NCI-H1417 treated with DMSO at 0.1 percent for 48 hours (cell line): ENCODE results near the gene IL2RG.

Experiments
- DNase-seq: peaks from one replicate; lab custom pipeline; 2025; lab: John Stamatoyannopoulos, UW

Gene IL2RG

DNA sequence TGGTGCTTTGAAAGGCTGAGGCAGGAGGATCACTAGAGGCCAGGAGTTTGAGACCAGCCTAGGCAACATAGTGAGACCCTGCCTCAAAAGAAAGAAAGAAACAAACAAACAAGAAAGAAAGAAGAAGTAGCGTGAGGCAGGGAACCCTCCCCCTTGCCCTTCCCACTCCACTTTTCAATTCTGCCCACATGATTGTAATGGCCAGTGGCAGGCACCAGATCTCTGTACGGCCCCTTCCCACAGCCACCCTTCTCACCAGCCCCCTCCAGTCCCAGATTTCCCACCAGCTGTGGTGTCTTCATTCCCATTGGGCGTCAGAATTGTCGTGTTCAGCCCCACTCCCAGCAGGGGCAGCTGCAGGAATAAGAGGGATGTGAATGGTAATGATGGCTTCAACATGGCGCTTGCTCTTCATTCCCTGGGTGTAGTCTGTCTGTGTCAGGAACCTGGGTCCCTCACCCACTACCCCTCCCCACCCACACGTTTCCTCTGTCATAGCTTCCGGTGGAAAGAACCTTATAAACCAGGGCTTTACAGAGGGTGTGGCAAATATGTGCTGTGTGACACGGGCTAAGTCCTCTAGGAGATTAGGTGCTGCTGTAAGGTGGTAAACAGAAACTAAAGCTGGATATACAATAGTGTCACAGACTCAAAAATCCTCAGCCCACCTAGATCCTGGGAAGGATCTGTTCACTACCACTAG, at the start of gene IL2RG:
Gene IL2RG, minus strand, starts transcription at position 437 of the 703 bp plus-strand sequence. Its CDS starts 38 bp downstream, at position 399.
- no peak for DNase-seq

GRCh38 chrX:71160475-71160874, 49.1 kb upstream of the IL2RG start:
- no peak for DNase-seq

GRCh38 chrX:71159335-71159734, 48.0 kb upstream of the IL2RG start:
- no peak for DNase-seq

GRCh38 chrX:71158603-71159002, 47.2 kb upstream of the IL2RG start:
- DNase-seq: no peak

DNA sequence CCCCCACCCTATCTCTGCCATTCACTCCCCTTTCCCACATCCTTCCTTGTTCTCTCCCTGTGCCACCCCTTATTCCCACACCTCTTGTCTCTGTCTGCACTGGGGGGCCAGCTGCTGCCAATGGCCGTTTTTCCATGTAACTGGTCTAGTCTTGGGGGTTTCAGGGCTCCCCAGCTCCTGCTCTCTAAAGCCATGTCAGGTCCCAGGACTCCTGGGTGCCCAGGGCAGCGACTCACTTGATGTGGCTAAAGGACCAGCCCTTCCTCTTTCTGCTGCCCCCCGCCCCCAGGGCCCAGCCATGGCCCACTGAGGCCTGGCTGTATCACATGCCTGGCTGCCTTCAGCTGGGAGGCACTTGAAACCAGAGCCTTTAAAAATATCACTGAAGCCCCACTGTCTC, 43.3 kb upstream of the IL2RG start:
- no peak for DNase-seq

GRCh38 chrX:71154196-71154595, 42.8 kb upstream of the IL2RG start:
- no peak for DNase-seq

GRCh38 chrX:71151366-71151765, 40.0 kb upstream of the IL2RG start:
- no peak for DNase-seq

DNA sequence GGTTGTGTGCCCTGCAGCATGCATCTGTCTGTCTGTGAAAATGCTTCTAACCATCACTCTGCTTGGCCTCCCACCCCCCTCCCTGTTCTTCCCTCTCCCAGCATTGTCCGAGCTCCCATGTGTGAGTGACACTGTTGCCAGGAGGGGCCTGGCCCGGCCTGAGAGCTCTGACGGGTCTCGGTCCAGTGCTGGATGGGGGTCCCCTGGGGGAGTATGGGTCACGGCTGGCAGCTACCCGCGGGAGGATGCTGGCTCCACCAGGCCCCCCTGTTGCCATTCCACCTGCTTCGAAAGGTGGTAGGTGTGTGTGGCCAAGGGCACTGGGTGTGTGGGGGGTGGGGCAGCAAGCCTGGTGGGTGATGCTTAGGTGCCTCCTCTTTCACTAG, 36.9 kb upstream of the IL2RG start:
- DNase-seq: no peak

- DNase-seq: no peak
Observed at GRCh38 chrX:71147496-71148277, 36.3 kb upstream of the IL2RG start.

DNA sequence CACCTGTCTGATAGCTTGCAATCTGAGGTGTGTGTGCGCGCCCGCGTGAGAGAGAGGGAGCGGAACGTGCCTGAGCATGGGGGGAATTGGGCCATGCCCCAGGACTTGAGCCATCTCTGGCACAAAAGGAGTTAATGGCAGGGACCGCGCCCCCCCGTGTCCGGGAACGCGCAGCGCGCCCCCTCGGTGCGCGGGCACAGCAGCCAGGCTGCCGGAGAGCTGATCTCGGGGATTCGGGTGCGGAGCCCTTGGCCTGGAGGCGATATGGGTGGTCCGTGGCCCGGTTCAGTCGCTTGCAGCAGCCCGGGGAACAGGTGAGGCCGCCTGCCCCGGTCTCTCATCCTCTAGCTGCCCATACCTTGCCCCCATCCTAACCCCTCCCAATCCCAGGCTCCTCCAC, 33.3 kb upstream of the IL2RG start, which contains the start of gene NLGN3:
Gene NLGN3, plus strand, starts transcription at position 191 of the 400 bp plus-strand sequence. CDS start 2,909 bp downstream, outside the sequence.
- DNase-seq: no peak

GRCh38 chrX:71143508-71143907, 32.1 kb upstream of the IL2RG start:
- no peak for DNase-seq

DNA sequence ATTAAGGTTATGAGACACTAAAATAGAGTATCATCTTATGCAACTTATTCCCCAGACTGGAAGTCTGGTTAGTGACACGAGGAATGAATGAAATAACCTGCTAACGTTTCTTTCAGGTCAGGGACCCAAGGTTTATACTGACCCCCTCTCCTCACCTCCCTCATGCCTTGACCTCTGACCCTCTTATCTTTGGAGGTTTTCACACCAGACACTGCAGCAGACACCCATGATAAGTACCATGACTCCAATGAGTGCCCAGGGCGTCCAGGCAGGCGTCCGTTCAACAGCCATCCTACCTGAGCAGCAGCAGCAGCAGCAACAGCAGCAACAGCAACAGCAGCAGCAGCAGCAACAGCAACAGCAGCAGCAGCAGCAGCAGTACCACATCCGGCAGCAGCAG, 29.1 kb upstream of the IL2RG start:
- no peak for DNase-seq

- DNase-seq: no peak
Observed at GRCh38 chrX:71131510-71131909, 20.1 kb upstream of the IL2RG start.

GRCh38 chrX:71128915-71129765, 17.8 kb upstream of the IL2RG start:
- DNase-seq: no peak

DNA sequence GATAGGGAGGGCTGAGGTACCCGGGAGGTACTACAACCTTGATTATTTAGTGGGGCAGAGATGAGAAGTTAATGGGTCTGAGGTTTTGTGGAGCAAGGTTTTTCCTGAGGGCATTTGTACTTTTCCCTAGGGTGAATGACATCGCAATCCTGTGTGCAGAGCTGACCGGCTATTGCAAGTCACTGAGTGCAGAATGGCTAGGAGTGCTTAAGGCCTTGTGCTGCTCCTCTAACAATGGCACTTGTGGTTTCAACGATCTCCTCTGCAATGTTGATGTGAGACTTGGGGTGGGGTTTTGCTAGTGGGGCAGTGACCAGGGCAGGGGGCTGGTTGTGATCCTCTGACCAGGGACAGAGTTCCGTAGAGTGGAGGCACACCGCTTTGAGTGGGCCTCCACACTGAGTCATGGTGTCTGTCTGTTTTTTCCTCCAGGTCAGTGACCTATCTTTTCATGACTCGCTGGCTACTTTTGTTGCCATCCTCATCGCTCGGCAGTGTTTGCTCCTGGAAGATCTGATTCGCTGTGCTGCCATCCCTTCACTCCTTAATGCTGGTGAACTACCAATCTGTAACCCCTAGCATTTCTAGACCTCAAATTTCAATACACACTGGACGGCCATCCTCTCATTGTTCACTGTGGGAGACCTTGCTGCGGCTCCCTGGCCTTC, 16.9 kb upstream of the IL2RG start:
- no peak for DNase-seq

DNA sequence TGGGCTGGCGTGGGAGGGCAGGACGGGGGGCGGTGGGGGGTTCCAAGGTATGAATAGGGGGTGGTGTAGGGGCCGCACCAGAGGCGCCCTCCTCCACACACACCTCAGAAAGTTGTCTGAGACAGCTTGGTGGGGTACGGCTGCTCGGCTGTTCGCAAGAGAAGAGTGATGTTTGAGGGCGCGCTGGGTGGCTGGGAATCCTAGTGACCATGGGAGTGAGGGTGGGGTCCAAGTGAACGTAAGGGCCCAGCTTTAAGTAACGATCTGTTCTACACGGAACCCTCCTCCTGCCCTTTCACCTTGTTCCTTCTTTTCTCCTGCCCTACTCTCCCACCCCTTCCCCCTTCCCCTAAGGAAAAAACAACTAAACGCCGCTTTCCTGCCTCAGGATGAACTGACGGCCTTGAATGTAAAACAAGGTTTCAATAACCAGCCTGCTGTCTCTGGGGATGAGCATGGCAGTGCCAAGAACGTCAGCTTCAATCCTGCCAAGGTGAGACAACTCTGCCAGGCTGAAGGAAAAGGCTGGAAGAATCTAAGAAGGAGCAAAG, 7.7 kb upstream of the IL2RG start:
- DNase-seq: no peak

- DNase-seq: no peak
Observed at GRCh38 chrX:71118032-71118984, 6.9 kb upstream of the IL2RG start, which contains the start of gene MED12. MED12 (plus strand) TSS chrX:71118596; CDS start chrX:71118755, 159 bp downstream.

GRCh38 chrX:71117358-71117757, 6.0 kb upstream of the IL2RG start:
- no peak for DNase-seq

DNA sequence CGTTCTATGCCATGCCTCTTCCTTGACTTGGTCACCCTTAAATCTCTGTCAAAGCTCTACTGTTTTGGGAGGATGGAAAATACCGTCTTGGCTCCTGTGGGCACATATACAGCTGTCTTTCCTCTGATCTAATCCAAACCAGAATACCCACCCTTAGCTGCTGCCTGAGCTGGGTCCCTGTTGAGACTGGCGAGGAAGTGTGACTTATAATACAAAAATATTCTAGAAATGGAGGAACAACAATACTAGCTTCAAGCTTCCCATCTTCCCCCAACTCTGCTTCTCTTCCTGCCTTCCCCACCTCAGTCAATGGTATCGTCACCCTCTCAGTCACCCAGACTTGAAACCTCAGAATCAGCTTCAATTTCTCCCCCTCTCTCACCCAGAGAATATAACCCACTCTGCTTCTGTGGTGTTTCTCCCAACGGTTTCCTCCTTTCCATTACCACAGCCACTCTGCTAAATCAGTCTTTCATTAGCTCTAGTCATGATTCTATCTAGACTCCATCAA, 599 bp upstream of the IL2RG start:
- DNase-seq: no peak

DNA sequence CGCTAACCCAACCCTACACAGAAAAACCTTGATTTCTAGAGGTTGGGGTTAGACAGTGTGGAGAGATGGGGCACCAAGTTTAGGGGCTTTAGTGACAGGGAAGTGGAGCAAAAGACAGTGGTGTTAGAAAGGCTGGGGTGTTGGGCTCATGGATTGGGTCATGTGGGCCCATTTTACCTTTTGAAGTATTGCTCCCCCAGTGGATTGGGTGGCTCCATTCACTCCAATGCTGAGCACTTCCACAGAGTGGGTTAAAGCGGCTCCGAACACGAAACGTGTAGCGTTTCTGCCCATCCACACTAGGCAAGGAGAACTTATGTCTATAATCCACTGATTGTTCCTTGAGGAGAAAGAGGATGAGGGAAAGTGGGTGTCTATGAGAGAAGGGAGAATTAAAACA, 2.3 kb downstream of the IL2RG start:
- no peak for DNase-seq
